Choroid plexus epithelial cell (primary cell): ENCODE results near the gene GIPC3.
"Not testable (repeated sequence)": the region's sequence is repeated elsewhere in the genome, so short reads cannot be mapped to it uniquely, and the experiment has no call there.

ENCODE experiments used
- DNase-seq: peaks from one replicate; pipeline ENCODE4 v3.0.0-alpha.2; 2010; ENCODE audit warnings: low read depth
- H3K4me3 ChIP-seq: 2 replicates; pipeline ENCODE4 v1.5.1; 2011; ENCODE audit warnings: low read depth, mild to moderate bottlenecking, control low read depth, low read length, moderate library complexity
- TF ChIP-seq, protein P1 (sequence below): conservative IDR thresholded peaks from 2 replicates; pipeline ENCODE4 v1.5.1; 2011; ENCODE audit warnings: low read depth, mild to moderate bottlenecking, control low read depth, inconsistent platforms, low read length, moderate library complexity

GIPC3 gene

DNA sequence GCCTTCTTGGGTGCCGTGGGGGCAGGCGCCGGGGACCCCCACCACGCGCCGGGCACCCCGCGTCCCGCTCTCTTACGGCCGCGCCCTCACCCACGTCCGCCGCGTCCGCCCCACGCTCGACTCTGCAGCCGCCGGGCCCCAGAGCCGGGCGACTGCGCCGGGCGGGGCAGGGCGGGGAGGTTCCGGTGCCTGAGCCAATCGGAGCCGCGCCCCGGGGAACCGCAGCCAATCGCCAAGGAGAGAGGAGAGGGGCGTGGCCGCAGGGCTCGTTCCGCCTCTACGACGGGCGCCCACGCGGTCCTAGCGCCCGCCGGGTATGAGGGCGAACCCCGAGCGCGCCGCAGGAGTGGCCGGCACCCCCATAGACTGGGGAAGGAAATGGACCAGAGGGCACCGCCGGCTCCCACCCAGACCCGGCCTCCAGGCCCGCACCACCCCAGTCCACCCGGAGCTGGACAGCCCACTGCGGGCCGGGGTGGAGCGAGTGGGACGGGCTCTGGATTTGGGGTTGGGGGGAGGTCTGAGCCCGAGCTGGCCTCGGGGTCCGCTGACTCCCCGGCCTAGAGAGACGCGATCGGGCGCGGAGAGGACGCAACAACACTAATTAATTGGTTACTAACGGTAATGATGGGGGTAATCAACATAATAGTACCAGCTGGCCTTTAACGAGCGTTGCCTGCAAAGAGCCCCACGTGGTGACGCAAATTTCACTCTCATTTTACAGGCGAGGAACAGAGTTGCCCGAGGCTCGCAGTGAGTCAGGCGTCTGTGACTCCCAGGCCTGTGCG, 27.6 kb upstream of the GIPC3 start, which contains the start of gene MFSD12:
Gene MFSD12, minus strand, starts transcription at position 126 of the 788 bp plus-strand sequence. CDS start 183 bp downstream, outside the sequence.
- TF ChIP-seq, protein P1, sequence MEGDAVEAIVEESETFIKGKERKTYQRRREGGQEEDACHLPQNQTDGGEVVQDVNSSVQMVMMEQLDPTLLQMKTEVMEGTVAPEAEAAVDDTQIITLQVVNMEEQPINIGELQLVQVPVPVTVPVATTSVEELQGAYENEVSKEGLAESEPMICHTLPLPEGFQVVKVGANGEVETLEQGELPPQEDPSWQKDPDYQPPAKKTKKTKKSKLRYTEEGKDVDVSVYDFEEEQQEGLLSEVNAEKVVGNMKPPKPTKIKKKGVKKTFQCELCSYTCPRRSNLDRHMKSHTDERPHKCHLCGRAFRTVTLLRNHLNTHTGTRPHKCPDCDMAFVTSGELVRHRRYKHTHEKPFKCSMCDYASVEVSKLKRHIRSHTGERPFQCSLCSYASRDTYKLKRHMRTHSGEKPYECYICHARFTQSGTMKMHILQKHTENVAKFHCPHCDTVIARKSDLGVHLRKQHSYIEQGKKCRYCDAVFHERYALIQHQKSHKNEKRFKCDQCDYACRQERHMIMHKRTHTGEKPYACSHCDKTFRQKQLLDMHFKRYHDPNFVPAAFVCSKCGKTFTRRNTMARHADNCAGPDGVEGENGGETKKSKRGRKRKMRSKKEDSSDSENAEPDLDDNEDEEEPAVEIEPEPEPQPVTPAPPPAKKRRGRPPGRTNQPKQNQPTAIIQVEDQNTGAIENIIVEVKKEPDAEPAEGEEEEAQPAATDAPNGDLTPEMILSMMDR: no peak
- H3K4me3 ChIP-seq: peak within 1 kb of the TSS; percentile 88
- peak; percentile 94 for DNase-seq

DNA sequence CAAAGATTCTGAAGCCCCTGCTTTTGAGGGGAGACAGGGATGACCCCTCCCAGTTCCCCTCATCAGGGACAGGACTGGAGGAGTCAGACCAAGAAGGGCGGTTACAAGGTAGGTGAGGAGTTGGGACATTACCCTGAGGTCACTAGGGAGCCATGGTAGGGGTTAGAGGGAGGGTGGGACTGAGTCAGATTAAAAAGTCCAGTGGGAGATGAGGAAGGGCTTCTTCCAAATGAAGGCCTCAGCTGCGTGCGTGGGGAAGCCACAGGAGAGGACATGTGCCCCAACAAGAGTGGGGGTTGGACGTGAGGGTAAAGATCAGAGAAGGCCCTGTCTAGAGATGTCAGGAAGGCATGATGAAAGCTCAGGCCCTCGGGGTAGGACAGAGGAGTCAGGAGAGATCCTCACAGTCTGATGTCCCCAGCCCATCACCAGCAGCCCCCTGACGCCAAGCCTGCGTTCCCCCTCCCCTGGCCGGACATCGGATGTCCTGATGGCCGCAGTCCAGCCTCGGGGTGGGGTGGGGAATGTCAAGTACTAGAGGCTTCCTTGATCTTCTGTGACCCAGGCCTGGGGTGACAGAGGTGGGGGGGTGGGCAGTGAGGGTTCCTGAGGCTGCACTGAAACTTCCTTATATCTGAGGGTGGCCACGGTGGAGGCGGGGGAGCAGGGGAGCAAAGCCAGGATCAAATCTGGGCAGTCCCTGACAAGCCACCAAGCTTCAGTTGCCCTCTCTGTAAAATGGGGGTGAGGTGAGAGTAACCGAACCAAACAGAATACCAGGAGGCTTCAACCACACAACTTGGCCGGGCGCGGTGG, 21.4 kb upstream of the GIPC3 start:
- H3K4me3 ChIP-seq: no peak overlapping the region
- DNase-seq: no peak
- TF ChIP-seq, protein P1: no peak

DNA sequence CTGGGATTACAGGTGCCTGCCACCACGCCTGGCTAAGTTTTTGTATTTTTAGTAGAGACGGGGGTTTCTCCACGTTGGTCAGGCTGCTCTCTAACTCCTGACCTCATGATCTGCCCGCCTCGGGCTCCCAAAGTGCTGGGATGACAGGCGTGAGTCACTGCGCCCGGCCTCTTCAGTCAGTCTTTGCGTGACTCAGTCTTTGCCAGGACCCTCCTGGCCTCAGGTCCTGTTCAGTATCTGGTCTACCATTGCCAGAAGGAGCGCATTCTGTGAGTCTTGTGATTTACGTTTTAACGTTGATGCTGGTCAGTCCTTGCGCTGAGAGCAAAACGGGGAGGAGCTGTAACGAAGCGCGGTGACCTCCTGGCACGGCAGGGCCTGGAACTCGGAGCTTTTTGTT, 20.1 kb upstream of the GIPC3 start:
- no peak overlapping the region for H3K4me3 ChIP-seq
- peak; percentile 72 for DNase-seq
- TF ChIP-seq, protein P1: no peak

DNA sequence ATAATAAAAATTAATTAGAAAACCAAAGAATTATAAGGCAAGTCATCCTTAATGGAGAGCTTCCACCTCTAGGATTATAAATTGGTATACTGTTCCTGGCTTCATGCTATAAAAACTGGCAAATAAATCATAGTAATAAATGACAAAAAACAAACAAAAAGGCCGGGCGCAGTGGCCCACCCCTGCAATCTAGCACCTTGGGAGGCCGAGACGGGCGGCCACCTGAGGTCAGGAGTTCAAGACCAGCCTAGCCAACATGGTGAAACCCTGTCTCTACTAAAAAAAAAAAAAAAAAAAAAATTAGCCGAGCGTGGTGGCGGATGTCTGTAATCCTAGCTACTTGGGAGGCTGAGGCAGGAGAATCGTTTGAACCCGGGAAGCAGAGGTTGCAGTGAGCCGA, 15.2 kb upstream of the GIPC3 start:
- DNase-seq, H3K4me3 ChIP-seq: not testable (repeated sequence)

DNA sequence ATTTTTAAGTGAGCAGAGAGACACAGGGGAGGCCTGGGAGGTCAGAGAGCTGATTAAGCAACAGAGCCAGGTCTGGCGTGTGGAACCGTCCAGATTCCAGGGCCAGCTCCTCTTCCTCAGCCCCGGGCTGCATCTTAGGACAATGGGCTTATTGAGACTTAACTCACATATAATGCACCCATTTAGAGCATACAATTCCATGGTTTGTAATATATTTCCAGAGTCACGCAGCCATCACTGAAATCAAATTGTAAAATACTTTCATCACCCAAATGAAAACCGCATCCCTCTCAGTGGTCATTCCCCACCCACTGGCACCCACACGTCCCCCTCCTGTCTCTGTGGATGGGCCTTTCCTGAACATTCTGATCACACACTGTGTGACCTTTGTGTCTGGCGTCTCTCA, 14.7 kb upstream of the GIPC3 start:
- TF ChIP-seq, protein P1: no peak
- no peak for DNase-seq
- H3K4me3 ChIP-seq: no peak overlapping the region

DNA sequence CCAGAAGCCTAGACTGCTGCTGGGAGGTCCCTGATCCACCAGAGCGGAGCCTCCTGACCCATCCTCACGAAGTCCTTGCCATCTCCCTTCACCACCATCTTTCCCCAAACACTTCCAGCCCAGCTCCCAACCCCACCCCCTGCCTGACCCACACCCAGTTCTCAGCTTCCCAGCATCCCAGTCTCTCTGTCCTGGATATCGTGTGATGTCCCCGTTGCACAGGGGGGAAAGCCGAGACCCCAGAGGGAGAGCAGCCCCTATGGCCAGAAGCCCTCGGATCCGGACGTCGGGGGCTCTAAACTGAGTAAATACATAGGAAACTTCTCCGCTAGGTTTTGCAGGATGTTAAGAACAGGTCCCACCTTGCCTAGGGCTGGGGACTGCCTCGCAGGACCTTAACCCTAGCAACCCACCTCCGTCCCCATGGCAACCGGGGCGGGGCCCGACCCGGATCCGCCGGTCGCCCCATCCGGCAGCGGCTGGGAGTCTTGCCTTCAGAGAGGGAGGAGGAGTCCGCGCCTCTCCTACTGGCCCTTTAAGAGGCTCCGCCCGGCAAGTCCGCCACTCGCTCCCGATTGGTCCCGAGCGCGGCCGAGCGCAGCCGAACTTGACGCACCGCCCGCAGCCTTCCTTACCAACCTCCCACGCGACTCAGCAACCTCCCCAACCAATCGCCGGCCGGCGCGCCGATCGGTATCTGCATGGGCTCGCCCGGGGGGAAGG, 13.0 kb upstream of the GIPC3 start:
- TF ChIP-seq, protein P1: no peak
- DNase-seq: peak; percentile 100
- H3K4me3 ChIP-seq: peak overlapping the region; percentile 59

DNA sequence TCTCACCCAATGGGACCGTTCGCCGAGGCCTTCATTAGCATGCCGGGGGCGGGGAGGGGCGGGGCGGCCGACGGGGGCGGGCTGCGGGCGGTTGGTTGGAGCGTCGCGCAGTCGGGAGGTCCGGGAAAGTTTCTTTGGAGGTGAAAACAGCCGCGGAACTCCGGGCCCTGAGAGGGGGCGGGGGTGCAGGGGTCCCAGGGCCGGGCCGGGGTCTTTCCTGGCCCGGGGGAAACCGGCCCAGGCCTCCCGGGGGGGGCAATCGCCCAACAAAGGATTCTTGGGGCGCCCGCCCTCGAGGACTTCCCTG, 12.5 kb upstream of the GIPC3 start, which contains the start of gene HMG20B:
Gene HMG20B, plus strand, starts transcription at position 90 of the 307 bp plus-strand sequence. CDS start 366 bp downstream, outside the sequence.
- DNase-seq: no peak
- TF ChIP-seq, protein P1: no peak
- peak within 1 kb of the TSS; percentile 79 for H3K4me3 ChIP-seq
